Measurements from ENCODE around the gene CLMN. TPM values are rescaled to one million over a fixed set of nuclear protein-coding genes. Genes with fewer than 3 reads are reported as not detected.

Gene CLMN
- total and polyA plus RNA-seq, 9 of the 15 experiments (the other 6 are each of a cell fraction or from before 2014, with no cell fraction given) = 0.01 to 0.18 (median 0.07) TPM; not detected in 4

DNA sequence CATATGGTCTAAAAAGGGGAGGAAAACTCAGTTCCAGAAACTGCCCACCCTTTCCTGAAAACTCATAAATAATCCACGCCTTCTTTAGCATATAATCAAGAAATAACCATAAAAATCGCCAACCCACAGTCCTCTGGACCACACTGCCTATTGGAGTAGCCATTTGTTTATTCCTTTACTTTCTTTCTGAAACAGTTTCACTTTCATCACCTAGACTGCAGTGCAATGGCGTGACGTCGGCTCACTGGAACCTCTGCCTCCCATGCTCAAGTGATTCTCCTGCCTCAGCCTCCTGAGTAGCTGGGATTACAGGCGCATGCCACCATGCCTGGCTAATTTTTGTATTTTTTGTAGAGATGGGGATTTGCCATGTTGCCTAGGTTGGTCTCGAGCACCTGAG, 44.2 kb downstream of the CLMN start:
- Histone ChIP-seq H3K4me2 (ENCODE audit: insufficient read depth, low read length) (no peak overlapping the region), H3K4me1 (replicated peaks in 1 of 2; ENCODE audit: control insufficient read depth in 2 of 2, insufficient read depth in 2 of 2, low read length in 2 of 2) (no peaks in the 10 kb centered on the region)

DNA sequence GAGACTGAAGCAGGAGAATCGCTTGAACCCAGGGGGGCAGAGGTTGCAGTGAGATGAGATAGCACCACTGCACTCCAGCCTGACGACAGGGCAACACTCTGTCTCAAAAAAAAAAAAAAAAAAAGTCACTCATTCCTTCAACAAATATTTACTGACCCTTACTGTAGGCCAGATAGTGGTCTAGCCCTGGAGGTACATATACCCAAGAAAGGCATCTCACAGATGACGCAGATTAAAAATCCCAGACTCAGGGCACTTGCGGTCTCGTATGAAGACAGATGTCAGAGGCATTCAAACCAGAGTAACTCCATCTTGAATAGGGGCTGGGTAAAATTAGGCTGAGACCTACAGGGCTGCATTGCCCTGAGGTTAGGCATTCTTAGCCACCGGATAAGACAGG, 44.8 kb downstream of the CLMN start:
- POLR2A ChIA-PET = no interaction called here
- FAIRE-seq = no peak
- no peak overlapping the region for H3K27ac ChIP-seq (ENCODE audit: extremely low read depth, low read depth, low read length)
- TF ChIP-seq ATF4 (CRISPR knock-in tag; IDR thresholded peaks at IDR 0.05) (no peak), UBTF (IDR thresholded peaks at IDR 0.05; ENCODE audit: borderline replicate concordance in 1 of 2, low read depth in 2 of 2, low read length in 2 of 2) (no peak), RB1 (IDR thresholded peaks at IDR 0.05; ENCODE audit: low read depth) (no peak), ZFPM2 (CRISPR knock-in tag; IDR thresholded peaks at IDR 0.05) (no peak)

More for the DNA sequence above, 44.2 kb downstream of the CLMN start:
- ChIA-PET CTCF (ENCODE audit: low intra/inter-chr PET ratio) (no interaction called here), POLR2A (no interaction called here)
- H3K4me3 ChIP-seq = no peak overlapping the region
- ATAC-seq = no peak
- no peak overlapping the region for H2AFZ ChIP-seq (ENCODE audit: low read depth, low read length)
- peaks cover 0 to 15% of the 10 kb centered on the region in 2 experiments; a peak in 2 of 5 replicates for H3K27me3 ChIP-seq (ENCODE audit: control insufficient read depth in 2 of 2, insufficient read depth in 2 of 2, low read length in 2 of 2)
- H3K27ac ChIP-seq (ENCODE audit: extremely low read depth, low read depth, low read length) = no peak overlapping the region
- no peak for TF ChIP-seq ELK1 (CRISPR knock-in tag; IDR thresholded peaks at IDR 0.05)
- WGBS (ENCODE audit: insufficient coverage, low coverage, missing lambda C conversion rate) = 0% methylated on average over 3 of the region's 7 CpGs
- H4K20me1 ChIP-seq (replicated peaks; ENCODE audit: control insufficient read depth, insufficient read depth, low read length) = no peaks in the 10 kb centered on the region
- DNase-seq (ENCODE audit: extremely low read depth in 1 of 4, low spot score in 3 of 4) = no peak
- H3K36me3 ChIP-seq (ENCODE audit: control insufficient read depth, insufficient read depth, low read length) = no peaks in the 10 kb centered on the region
- FAIRE-seq = no peak
- no peaks in the 10 kb centered on the region for H3K9me1 ChIP-seq (ENCODE audit: control insufficient read depth, insufficient read depth, low read length)
- intact Hi-C loops (cut with micrococcal nuclease) = no loop called here
- in situ Hi-C loops (cut with MboI) = no loop called here
- no peaks in the 10 kb centered on the region for H3K79me2 ChIP-seq (ENCODE audit: control insufficient read depth, insufficient read depth, low read length)
- BruUV-seq (replicated peaks) = no TSS peak
- H3K9ac ChIP-seq (ENCODE audit: insufficient read depth in 1 of 2, low read depth in 2 of 2, low read length in 2 of 2) = no peak overlapping the region
- no peaks in the 10 kb centered on the region for H3K9me3 ChIP-seq (replicated peaks; ENCODE audit: control insufficient read depth, insufficient read depth, low read depth, low read length)

More for the DNA sequence above, 44.8 kb downstream of the CLMN start:
- no peaks in the 10 kb centered on the region for H3K36me3 ChIP-seq (ENCODE audit: control insufficient read depth, insufficient read depth, low read length)
- no peak for DNase-seq (ENCODE audit: extremely low read depth in 1 of 4, low spot score in 3 of 4)
- H3K27me3 ChIP-seq (ENCODE audit: control insufficient read depth in 2 of 2, insufficient read depth in 2 of 2, low read length in 2 of 2) = peaks cover 0 to 15% of the 10 kb centered on the region in 2 experiments; a peak in 2 of 5 replicates
- no peaks in the 10 kb centered on the region for H3K9me1 ChIP-seq (ENCODE audit: control insufficient read depth, insufficient read depth, low read length)
- H3K79me2 ChIP-seq (ENCODE audit: control insufficient read depth, insufficient read depth, low read length) = no peaks in the 10 kb centered on the region
- intact Hi-C loops (cut with micrococcal nuclease) (no loop called here), in situ Hi-C loops (cut with MboI) (no loop called here)
- H3K4me3 ChIP-seq = no peak overlapping the region
- 1% methylated on average over 4 of the region's 6 CpGs for WGBS (ENCODE audit: insufficient coverage, low coverage, missing lambda C conversion rate)
- CTCF ChIA-PET (ENCODE audit: low intra/inter-chr PET ratio) = no interaction called here
- H3K4me1 ChIP-seq (replicated peaks in 1 of 2; ENCODE audit: control insufficient read depth in 2 of 2, insufficient read depth in 2 of 2, low read length in 2 of 2) = no peaks in the 10 kb centered on the region
- H4K20me1 ChIP-seq (replicated peaks; ENCODE audit: control insufficient read depth, insufficient read depth, low read length) = no peaks in the 10 kb centered on the region
- H3K9me3 ChIP-seq (replicated peaks; ENCODE audit: control insufficient read depth, insufficient read depth, low read depth, low read length) = no peaks in the 10 kb centered on the region
- no peak for ATAC-seq
- H3K4me2 ChIP-seq (ENCODE audit: insufficient read depth, low read length) = no peak overlapping the region
- no peak overlapping the region for H3K9ac ChIP-seq (ENCODE audit: insufficient read depth in 1 of 2, low read depth in 2 of 2, low read length in 2 of 2)
- no TSS peak for BruUV-seq (replicated peaks)
- no peak overlapping the region for H2AFZ ChIP-seq (ENCODE audit: low read depth, low read length)

Measured in K562 (cell line).